Mucosa of rectum (tissue), 2 donors: ENCODE data around the gene GRIK2.

Experiments
- H3K27ac ChIP-seq, 2 donors: one replicate each; pipeline ENCODE4 v1.7.0; 2013; ENCODE audit warnings: inconsistent platforms in 2 of 2, low read depth in 2 of 2, low read length in 2 of 2
- H3K27me3 ChIP-seq, 2 donors: one replicate each; pipeline ENCODE4 v1.7.0; 2013; ENCODE audit warnings: low read length in 2 of 2; ENCODE audit not compliant: control insufficient read depth in 2 of 2, insufficient read depth in 2 of 2
- H3K36me3 ChIP-seq, 2 donors: one replicate each; pipeline ENCODE4 v1.7.0; 2013; ENCODE audit warnings: low read length in 2 of 2; ENCODE audit not compliant: control insufficient read depth in 2 of 2, insufficient read depth in 2 of 2
- H3K4me1 ChIP-seq, 2 donors: one replicate each; pipeline ENCODE4 v1.7.0; 2013; ENCODE audit warnings: low read length in 2 of 2, mild to moderate bottlenecking in 1 of 2; ENCODE audit not compliant: control insufficient read depth in 2 of 2, insufficient read depth in 2 of 2
- H3K4me3 ChIP-seq, 2 donors: one replicate each; pipeline ENCODE4 v1.7.0; 2013; ENCODE audit warnings: low read length in 2 of 2
- H3K9ac ChIP-seq, 2 donors: one replicate each; pipeline ENCODE4 v1.7.0; 2013; ENCODE audit warnings: low read length in 2 of 2, low read depth in 1 of 2, mild to moderate bottlenecking in 1 of 2
- H3K9me3 ChIP-seq, 2 donors: one replicate each; pipeline ENCODE4 v1.7.0; 2013; ENCODE audit warnings: low read length in 2 of 2; ENCODE audit not compliant: control insufficient read depth in 2 of 2
- donor health status: healthy.
- donor health status: Normal muscosa, but diverticular disease.

Gene GRIK2

GRCh38 chr6:101386982-101387381 lies 6.5 kb upstream of the GRIK2 start:
- H3K9me3 ChIP-seq: no peaks in the 10 kb centered on the region
- no peak overlapping the region for H3K4me3 ChIP-seq
- H3K9ac ChIP-seq: no peak overlapping the region
- peaks cover 7% of the 10 kb centered on the region in 2 donors for H3K27me3 ChIP-seq
- no peaks in the 10 kb centered on the region for H3K36me3 ChIP-seq
- no peak overlapping the region for H3K27ac ChIP-seq
- no peaks in the 10 kb centered on the region for H3K4me1 ChIP-seq

GRCh38 chr6:101391772-101392585 lies 1.5 kb upstream of the GRIK2 start:
- Histone ChIP-seq H3K36me3 (no peaks in the 10 kb centered on the region), H3K9ac (no peak overlapping the region), H3K27me3 (peaks cover 21 to 29% of the 10 kb centered on the region in 2 donors), H3K4me1 (no peaks in the 10 kb centered on the region), H3K9me3 (no peaks in the 10 kb centered on the region), H3K27ac (no peak overlapping the region), H3K4me3 (no peak overlapping the region)

GRCh38 chr6:101392586-101393230 lies 800 bp upstream of the GRIK2 start:
- no peaks in the 10 kb centered on the region for H3K36me3 ChIP-seq
- H3K4me1 ChIP-seq: no peaks in the 10 kb centered on the region
- H3K9ac ChIP-seq: no peak overlapping the region
- H3K4me3 ChIP-seq: no peak overlapping the region
- no peak overlapping the region for H3K27ac ChIP-seq
- no peaks in the 10 kb centered on the region for H3K9me3 ChIP-seq
- peaks cover 21 to 29% of the 10 kb centered on the region in 2 donors for H3K27me3 ChIP-seq

- H3K4me1 ChIP-seq: no peaks in the 10 kb centered on the region
- H3K4me3 ChIP-seq: peak overlapping the region; percentile 44 to 48
- H3K27me3 ChIP-seq: peaks cover 26 to 34% of the 10 kb centered on the region in 2 donors
- H3K36me3 ChIP-seq: no peaks in the 10 kb centered on the region
- H3K9me3 ChIP-seq: no peaks in the 10 kb centered on the region
- no peak overlapping the region for H3K9ac ChIP-seq
- no peak overlapping the region for H3K27ac ChIP-seq
These were observed 332 bp downstream of the GRIK2 start for GRCh38 chr6:101393829-101394251.

GRCh38 chr6:101394936-101395335 lies 1.4 kb downstream of the GRIK2 start:
- Histone ChIP-seq H3K4me1 (no peaks in the 10 kb centered on the region), H3K9ac (no peak overlapping the region), H3K9me3 (no peaks in the 10 kb centered on the region), H3K27me3 (peaks cover 33 to 40% of the 10 kb centered on the region in 2 donors), H3K4me3 (no peak overlapping the region), H3K27ac (no peak overlapping the region), H3K36me3 (no peaks in the 10 kb centered on the region)

GRCh38 chr6:101395345-101395744 lies 1.8 kb downstream of the GRIK2 start:
- H3K4me3 ChIP-seq: no peak overlapping the region
- peaks cover 35 to 44% of the 10 kb centered on the region in 2 donors for H3K27me3 ChIP-seq
- H3K9ac ChIP-seq: no peak overlapping the region
- H3K36me3 ChIP-seq: no peaks in the 10 kb centered on the region
- H3K4me1 ChIP-seq: no peaks in the 10 kb centered on the region
- no peak overlapping the region for H3K27ac ChIP-seq
- H3K9me3 ChIP-seq: no peaks in the 10 kb centered on the region

GRCh38 chr6:101396548-101397173 lies 3.2 kb downstream of the GRIK2 start:
- no peak overlapping the region for H3K4me3 ChIP-seq
- H3K4me1 ChIP-seq: no peaks in the 10 kb centered on the region
- no peaks in the 10 kb centered on the region for H3K36me3 ChIP-seq
- H3K9ac ChIP-seq: no peak overlapping the region
- no peak overlapping the region for H3K27ac ChIP-seq
- peaks cover 35 to 43% of the 10 kb centered on the region in 2 donors for H3K27me3 ChIP-seq
- H3K9me3 ChIP-seq: no peaks in the 10 kb centered on the region

GRCh38 chr6:101397199-101397598 lies 3.7 kb downstream of the GRIK2 start:
- peaks cover 36 to 43% of the 10 kb centered on the region in 2 donors for H3K27me3 ChIP-seq
- H3K27ac ChIP-seq: no peak overlapping the region

GRCh38 chr6:101398716-101399615 lies 5.5 kb downstream of the GRIK2 start:
- Histone ChIP-seq H3K4me1 (no peaks in the 10 kb centered on the region), H3K9me3 (no peaks in the 10 kb centered on the region), H3K4me3 (no peak overlapping the region), H3K27me3 (peaks cover 36 to 41% of the 10 kb centered on the region in 2 donors), H3K27ac (no peak overlapping the region), H3K36me3 (no peaks in the 10 kb centered on the region), H3K9ac (no peak overlapping the region)

More at GRCh38 chr6:101397199-101397598, 3.7 kb downstream of the GRIK2 start:
- Histone ChIP-seq H3K9ac (no peak overlapping the region), H3K36me3 (no peaks in the 10 kb centered on the region), H3K4me3 (no peak overlapping the region), H3K4me1 (no peaks in the 10 kb centered on the region), H3K9me3 (no peaks in the 10 kb centered on the region)
